Limb (tissue), 2 donors: ENCODE measurements around the gene C1orf141.
A peak's percentile ranks its signal among the peaks of the same experiment; 100 is the strongest.
"Not testable (repeated sequence)": the region's sequence is repeated elsewhere in the genome, so short reads cannot be mapped to it uniquely, and the experiment has no call there.

Experiments
- DNase-seq, 2 donors: peaks; one replicate each; pipeline ENCODE4 v3.0.0-alpha.2; 2016; ENCODE audit errors: extremely low spot score in 2 of 2

Gene C1orf141

DNA sequence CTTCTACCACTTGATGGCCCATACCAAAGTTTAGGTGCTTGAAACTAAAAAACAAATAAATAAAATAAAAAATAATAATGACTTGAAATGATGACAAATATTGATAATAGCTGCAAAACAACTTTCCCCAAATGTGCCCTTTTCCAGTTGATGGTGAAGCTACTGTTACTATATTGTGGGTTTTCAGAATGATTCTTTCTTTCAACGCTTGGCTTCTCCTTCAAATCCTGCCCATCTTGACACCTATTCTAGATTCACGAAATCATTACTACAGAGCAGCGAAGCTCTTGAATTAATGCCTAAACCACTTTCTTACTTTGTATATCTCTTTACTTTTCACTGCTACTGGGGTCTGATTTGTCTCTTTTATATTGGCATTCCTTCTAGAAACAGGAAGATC, 9.2 kb upstream of the C1orf141 start:
- DNase-seq: no peak

DNA sequence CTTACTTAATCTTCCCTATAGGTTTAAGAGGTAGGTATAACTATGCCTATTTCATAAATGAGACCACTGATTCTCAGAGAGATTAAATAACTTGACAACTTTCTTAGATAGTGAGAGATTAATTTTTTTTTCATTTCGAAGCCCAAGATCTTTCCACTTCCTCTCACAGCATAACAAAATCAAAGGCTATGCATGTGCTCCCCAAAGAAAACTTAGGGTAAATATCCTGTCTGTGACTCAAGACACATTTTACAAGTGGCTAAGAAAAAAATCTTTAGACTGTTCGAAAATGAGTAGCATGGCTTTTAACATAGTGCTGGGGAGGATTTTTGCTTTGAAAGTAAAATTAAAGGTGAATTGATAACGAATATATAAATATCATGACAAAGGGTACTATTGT, 8.2 kb upstream of the C1orf141 start:
- DNase-seq: no peak

GRCh38 chr1:67141832-67142231, 7.1 kb upstream of the C1orf141 start:
- not testable (repeated sequence) for DNase-seq

GRCh38 chr1:67140460-67140859, 5.7 kb upstream of the C1orf141 start:
- no peak for DNase-seq

DNA sequence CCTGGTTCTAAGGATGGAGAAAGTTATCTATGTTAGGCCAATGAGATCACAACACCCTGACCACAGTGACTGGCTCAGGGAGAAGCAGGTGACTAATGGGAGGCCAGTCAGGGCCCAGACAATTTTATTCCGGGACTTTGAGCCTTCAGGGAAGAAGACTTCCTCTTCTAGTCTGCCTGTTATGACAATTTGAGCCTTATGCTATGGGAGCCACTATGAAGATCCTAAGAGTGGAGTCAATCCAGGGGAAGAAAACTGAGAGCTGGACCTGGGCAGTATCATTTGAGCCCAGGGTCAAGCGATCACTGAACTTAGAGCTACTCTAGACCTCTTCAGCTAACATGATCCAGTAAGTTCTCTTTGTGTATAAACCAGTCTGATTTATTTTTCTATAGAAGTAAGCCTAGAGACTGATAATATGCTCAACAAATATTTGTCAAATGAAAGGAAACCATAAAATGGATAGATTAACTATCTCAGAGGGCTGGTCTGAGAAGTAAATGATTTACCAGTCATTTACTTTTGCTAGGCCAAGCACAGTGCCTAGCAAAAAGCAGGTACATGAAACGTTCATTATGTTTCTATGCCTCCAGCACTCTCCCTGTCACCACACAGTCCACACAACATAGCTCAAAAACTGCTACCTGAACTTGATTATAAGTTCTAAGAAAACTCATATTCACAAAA, 4.2 kb upstream of the C1orf141 start:
- DNase-seq: no peak

GRCh38 chr1:67137307-67137753, 2.6 kb upstream of the C1orf141 start:
- DNase-seq: no peak

GRCh38 chr1:67135354-67135753, 584 bp upstream of the C1orf141 start:
- DNase-seq: peak in 1 of 2 donors; percentile 17

- no peak for DNase-seq
These were observed 1.6 kb downstream of the C1orf141 start for GRCh38 chr1:67133177-67133576.

DNA sequence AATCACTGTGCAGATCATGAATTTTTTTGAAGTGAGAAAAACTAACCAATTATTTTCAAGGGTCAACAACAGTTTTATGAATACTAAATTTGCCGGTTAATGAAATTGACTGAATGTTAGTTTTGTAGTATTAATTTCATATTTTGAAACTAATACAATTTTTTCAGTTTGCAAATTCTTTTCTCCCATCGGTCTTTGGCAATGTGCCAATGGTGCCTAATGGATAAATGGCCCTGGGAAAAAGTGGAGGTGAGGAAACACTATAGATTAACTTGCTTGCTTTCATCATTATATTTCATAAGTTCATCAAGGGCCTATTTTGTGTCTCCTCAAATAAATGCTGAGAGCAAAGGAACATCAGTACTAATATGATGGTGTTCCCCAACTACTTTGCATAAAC, 4.1 kb downstream of the C1orf141 start:
- no peak for DNase-seq

DNA sequence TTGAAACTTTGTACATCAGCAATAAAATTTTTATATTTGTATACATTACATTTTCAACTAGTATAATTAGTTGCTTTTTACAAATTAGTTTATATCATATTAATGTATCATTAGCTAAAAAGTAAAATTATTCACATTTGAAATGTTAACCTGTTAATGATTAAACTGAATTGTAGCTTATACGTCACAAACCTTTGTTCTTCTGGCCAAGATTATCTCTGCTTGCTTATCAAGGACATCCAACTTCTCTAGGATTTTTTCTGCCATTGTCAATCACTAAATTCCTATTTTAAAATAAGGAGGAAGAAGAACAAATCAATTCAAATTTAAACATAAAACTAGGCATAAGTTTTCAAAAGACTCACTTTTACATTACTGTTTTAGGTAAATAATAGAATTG, 7.8 kb downstream of the C1orf141 start:
- no peak for DNase-seq

DNA sequence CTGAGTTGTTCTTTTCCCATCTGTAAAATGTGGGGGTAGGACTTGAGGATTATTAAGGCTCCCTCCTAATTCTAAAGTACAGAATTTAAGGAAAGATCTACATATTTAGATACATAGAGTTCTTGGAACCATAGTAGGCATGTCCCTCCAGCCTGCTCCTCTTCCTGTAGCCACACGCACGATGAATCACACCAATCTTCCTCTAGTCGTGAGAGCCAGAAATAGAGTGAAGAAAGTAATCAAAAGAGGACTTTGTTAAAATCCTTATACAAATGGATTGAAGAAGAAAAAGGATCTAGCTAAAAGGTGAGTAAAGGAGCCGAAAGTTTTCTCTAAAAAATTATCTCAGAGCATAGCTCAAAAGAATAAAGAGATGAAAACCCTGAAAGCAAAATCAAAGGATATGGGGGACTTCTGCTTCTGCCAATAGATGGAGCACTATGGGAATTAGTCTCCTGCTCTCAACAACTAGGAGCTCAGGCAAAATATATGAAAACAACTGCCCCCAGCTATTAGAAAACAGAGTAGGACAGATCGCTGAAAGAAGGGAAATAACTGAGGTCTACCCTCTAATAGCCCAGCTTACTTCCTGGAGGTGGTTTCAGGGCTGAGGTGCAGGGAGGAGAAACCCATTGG, 8.5 kb downstream of the C1orf141 start:
- DNase-seq: no peak

DNA sequence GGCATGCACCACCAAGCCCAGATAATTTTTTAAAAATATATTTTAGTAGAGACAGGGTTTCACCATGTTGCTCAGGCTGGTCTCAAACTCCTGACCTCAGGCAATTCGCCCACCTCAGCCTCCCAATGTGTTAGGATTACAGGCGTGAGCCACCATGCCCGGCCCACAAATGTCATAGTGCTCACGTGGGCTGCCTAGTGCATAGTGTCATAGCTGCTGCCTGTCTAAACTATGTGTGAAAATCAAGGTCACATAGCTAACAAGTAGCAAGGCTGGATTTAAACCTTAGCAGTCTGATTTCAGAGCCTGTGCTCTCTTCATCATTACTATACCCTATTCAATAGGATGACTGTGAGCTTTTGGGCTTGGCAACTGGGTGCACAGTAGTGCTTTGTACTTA, 10.3 kb downstream of the C1orf141 start:
- DNase-seq: no peak

GRCh38 chr1:67120855-67121619, 13.7 kb downstream of the C1orf141 start:
- no peak for DNase-seq

DNA sequence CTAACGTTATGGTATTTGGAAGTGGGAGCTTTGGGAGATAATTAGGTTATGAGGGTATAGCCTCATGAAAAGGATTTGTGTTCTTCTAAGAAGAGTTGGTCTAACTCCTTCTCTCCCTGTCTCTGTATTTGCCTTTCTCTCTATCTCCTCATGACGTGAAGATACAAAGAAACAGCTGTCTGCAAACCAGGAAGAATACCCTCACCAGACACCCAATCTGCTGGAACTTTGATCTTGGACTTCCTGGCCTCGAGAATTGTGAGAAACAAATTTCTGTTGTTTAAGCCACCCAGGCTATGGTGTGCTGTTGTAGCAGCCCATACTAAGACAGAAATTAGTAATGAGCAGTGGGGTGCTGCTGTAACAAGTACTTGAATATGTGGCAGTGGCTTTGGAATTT, 16.1 kb downstream of the C1orf141 start:
- DNase-seq: no peak

DNA sequence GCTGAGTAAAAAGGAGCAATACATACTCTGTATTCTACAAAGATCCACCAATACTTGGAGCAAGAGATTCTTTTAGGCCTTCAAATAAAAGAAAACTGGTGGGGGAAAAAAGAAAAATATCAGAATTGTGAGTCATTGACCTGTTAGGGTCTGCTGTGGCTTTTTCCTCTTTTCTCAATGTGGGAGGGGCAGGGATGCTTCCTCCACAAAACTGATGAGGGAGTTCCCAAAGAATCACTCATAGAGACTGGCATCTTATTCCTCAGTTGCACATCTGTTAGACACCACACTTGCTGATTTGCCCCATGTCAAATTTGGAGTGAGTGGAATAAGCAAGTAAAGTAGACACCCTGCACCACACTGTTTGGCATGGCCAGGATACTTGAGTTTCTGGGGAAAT, 16.6 kb downstream of the C1orf141 start:
- no peak for DNase-seq

DNA sequence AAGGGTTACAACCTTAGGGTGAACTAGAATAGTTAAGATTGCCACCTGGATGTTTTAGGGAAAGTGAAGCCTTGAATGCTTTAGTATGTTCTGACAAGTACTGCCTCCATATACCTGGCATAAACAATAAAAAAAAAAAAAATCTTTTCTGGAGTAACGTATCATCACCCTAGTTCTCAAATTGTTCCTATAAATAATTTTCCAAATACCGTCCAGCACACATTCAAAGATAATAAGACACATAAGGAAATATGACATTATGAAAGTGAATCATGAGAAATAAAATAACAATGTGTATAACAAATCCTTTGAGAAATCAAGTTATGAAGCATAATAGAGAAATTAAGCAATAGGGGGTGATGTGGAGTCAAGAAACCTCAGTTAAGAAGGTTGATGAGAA, 20.6 kb downstream of the C1orf141 start:
- DNase-seq: no peak

DNA sequence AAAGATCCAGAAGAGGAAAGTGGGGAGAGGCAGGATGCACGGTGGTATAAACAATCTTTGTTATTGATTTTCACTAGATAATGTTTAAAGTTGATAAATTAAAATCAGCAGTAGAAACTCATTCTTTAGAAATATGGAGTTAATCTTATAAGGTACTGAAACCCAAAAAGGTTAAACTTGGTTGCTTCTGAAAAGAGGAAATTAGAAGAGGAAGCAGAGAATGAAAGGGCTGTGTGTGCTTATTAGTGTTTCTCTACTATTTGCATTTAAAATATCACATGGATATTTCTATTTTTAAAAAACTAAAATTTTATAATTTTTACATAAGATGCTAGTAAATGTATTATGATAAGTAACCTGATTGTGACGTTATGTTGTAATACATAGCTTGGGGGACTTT, 24.4 kb downstream of the C1orf141 start:
- no peak for DNase-seq

DNA sequence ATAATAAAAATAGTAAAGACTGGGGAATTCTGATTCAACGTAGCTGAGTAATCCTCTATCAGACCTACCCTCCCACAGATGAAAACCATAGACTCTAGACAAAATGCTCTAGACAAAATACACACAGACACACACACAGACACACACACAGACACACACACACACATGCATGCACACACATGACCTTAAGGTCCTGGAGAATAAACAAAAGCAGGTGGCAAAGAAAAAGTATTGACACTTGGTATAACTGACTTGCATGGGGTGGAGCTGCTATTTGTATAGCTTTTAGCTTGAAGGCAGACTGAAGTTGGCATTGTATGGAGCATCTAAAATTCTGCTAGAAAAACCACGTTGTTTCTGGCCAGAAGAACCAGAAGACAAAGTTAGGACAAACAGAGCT, 29.3 kb downstream of the C1orf141 start:
- no peak for DNase-seq

GRCh38 chr1:67103548-67103947, 31.2 kb downstream of the C1orf141 start:
- no peak for DNase-seq

DNA sequence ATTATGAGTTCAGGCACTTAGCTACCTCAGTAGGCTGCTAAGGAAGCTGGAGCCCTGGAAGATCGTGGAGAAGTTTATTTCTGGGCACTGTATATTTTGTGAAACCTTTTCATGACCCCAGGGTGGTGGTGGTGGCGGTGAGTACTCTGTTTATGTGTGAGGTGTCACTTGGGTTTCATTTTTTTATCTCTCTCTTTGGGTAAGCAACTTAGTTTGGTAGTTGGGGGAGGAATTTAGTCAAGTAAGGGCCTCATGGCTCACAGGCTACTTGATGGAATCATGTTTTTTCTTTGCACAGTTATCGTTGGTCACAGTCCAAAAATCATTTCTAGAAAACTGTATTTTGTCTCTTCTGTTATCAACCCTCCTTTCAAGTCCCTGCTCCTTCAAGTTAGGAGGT, 33.9 kb downstream of the C1orf141 start:
- no peak for DNase-seq

DNA sequence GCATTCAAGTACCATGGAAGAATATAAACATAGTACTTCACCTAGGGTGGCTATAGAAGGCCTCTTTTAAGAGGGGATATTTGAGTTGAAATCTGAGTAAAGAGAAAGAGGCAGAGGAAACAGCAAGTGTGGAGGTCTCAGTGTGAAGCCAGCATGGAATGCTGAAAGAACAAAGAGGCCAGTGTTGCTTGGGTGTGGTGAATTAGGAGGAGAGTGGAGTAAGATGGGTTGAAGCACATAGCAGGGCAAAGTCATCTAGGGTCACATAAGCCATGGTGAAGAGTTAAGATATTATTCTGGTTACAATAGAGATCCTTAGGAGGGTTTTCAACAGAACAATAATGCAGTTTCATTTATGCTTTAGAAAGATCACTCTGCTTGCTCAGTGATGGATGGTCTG, 37.5 kb downstream of the C1orf141 start:
- no peak for DNase-seq

DNA sequence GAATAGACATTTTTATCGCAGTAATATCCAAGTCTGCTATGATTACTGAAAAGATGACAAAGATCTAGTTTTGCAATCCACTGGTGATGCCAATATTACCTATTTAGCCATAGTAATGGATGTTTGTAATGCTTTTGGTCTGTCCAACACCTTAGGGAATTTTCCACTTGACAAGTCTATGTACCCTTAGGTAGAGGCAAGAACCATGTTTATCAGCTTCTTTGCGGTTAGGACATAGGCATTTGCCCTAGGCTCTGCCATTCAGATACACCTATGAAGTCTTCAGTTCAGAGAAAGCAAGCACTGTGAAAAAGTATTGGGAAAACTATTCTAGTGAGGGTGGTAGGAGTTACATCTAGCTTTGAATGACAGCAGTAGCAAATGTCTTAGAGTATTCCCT, 40.6 kb downstream of the C1orf141 start:
- no peak for DNase-seq
